GM19324 (cell line): Measurements from ENCODE around the gene CCL19.
"Not testable (repeated sequence)": the region's sequence is repeated elsewhere in the genome, so short reads cannot be mapped to it uniquely, and the experiment has no call there.

Experiments
- ATAC-seq: cut with Tn5 transposase; IDR thresholded peaks from one replicate; pipeline ENCODE4 v1.9.1; 2021; ENCODE audit warnings: mild to moderate bottlenecking, moderate library complexity; ENCODE audit not compliant: unreplicated experiment, low FRiP score

The CCL19 gene

DNA sequence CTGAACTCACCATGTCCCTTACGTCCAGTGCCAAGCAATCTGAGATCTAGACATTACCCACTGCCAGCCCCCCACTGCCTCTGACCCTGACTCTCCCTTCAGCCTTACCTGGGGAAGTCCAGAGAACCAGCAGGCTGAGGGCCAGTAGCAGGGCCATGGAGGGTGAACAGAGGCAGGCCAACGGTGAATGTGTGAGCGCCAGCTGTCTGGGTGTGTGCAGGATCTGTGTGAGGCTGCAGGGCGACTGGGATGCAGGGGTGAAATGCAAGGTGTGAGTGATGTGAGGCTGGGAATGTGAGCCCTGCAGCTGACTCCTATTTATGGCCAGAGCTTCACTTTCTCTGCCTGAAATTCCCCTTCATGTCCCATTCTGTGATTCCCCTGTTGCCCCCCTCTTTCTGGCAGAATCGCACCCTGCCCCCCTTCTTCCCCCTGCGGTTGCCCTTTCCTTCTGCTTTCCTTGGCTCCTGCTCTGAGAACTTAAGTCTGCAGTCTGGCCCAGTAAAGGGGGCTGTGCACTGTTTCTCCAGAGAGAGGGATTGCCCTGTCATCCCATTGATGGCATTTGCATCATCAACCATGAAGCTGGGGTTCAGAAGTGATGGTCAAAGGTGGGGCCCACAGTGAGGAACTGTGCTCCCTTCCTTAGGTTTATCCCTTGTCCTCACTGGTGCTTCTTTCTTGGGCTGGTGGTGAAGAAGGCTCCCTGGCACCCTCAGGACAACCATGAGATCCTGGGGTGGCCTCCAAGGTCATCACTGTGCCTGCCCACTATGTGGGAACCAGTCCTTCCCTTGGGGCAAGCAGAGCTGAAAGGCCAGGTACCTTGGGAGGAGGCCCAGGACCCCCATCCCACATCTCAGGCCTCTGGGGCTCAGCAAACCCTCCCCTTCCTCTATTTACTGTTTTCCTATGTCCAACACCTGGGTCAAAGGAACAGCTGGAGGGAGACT, at the start of gene CCL19:
Gene CCL19, minus strand, starts transcription at position 294 of the 953 bp plus-strand sequence. Its CDS starts 137 bp downstream, at position 157.
- no peak for ATAC-seq

DNA sequence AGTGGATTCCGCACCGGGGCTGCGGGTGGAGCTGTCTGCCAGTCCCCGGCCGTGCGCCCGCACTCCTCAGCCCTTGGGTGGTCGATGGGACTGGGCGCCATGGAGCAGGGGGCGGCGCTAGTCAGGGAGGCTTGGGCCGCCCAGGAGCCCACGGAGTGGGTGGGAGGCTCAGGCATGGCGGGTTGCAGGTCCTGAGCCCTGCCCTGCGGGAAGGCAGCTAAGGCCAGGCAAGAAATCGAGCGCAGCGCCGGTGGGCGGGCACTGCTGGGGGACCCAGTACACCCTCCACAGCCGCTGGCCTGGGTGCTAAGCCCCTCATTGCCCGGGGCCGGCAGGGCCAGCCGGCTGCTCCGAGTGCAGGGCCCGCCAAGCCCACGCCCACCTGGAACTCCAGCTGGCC, 49.1 kb upstream of the CCL19 start:
- not testable (repeated sequence) for ATAC-seq

DNA sequence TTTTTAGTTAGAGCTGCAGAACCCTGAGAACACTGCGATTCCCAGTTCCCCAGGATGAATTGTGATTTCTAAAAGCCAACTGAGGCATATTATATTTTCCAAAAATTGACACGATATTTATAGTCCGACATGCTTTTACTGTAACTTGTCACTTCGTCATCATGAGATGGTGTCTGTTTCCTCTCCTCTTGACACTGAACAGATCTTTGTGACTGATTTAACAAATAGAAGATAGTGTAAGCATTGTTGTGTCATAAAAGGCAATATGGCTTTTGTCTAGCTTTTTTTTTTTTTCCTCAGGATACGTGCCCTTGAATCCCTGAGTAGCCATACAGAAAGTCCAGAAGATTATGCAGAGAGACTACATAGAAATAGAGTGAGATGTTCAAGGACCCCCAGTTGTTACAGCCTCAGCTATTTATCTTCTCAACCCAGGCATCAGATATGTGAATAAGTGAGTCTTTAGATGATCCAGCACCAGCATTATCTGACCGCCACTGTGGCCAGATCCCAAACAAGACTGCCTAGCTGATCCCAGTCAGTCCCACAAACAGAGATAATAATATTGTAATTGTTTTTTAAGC, 46.7 kb upstream of the CCL19 start:
- no peak for ATAC-seq

- no peak for ATAC-seq
Measured at GRCh38 chr9:34734720-34735119, 43.6 kb upstream of the CCL19 start.

- no peak for ATAC-seq
Measured at GRCh38 chr9:34732886-34733285, 41.8 kb upstream of the CCL19 start.

DNA sequence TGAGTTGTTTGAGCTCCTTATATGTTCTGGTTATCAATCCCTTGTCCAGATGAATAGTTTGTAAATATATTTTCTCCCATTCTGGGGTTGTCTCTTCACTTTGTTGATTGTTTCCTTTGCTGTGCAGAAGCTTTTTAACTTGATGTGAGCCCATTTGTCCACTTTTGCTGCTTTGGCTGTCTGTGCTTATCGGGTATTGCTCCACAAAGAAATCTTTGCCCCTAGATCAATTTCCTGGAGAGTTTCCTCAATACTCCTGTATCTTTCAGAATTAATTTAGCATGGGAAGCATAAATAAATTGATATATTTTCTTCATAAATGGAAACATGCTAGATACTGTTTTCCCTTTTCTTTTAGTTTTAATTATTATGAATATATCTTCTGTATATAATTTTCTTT, 41.4 kb upstream of the CCL19 start:
- no peak for ATAC-seq

DNA sequence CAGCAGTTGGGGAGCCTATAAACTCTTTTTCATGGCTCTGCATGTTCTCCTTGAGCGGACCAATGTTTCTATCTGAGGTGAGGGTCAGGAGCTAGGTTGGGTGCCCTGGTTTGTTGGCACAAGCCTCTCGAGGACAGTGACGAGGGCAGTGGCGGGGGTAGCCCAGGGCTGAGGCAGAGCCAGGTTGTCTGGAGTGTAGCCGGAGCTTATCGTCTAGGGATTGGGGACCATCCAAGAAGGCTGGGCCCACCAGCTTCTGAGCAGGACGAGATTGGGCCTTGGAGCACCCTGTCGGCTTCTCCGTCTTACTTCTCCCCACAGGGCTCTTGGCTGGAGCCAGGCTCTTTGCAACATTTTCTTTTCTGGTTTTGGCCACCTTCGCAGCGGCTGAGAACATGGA, 32.1 kb upstream of the CCL19 start:
- no peak for ATAC-seq

DNA sequence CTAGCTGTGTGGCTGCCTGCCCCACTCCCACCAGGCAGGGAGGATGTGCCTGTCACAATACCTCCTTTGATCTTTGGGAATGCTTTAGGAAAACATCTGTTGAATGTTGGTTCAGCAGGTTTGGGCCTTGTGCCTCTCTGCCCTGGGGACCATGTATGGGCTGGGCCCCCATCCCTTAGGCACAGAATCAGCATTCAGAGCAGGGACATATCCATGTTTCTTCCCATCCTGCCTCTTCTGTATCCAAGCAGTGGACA, 28.6 kb upstream of the CCL19 start:
- ATAC-seq = not testable (repeated sequence)

GRCh38 chr9:34719021-34719768, 28.1 kb upstream of the CCL19 start:
- ATAC-seq = no peak

DNA sequence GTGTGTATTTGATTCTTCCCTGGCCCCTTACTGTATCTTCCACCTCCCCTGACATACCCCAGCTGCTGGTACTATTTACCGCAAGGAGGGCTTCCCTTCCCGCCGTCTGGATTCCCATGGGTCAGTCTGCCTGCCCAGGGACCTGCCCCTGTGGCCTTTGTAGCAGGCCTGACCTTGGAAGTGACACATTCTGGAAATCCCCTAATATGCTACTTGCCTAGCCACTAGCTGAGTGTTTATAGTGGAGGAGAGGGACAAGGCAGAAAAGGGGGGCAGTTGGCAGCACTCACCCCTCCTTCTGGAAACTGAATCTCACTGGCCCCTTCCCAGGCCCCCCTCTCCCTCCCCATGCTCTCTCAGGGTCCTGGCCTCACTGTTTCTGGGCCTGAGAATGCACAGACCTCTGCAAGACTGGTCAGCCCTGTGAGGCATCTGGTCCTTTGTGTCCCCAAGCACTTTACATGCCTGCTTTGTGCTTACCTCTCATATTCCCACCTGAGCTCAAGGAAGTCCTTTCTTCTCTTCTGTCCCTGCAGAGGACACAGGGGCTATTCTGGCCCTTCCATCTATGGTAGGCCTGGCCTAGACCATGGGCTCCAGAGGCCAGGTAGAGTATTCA, 27.0 kb upstream of the CCL19 start:
- no peak for ATAC-seq

- no peak for ATAC-seq
Measured at GRCh38 chr9:34716711-34717110, 25.6 kb upstream of the CCL19 start.

DNA sequence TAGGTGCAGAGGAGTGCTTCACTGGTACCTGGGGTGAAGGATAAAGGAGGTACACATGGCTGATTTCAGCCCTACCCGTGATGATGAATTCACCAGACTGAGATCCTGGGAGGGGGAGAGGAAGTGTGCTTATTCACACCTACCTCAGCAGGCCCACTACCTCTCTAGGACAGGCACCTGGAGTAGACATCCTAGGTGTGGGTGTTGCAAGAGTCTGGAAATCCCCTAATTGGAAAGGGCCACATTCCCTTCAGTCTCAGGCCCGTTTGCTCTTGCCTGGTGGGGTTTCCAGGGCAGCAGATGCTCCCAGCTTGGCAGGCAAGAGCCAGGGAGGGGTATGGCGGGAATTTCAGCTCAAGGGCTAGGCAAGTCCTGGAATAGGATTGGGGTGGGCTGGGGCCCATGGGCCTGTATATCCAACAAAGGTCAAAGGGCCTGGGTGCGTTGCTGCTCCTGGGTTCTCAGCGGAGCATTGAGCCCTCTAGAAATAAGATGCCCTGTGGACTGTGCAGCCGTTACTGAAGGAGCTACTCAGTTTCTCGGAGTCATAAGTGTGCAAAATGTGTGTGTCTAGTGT, 24.7 kb upstream of the CCL19 start:
- ATAC-seq = no peak

DNA sequence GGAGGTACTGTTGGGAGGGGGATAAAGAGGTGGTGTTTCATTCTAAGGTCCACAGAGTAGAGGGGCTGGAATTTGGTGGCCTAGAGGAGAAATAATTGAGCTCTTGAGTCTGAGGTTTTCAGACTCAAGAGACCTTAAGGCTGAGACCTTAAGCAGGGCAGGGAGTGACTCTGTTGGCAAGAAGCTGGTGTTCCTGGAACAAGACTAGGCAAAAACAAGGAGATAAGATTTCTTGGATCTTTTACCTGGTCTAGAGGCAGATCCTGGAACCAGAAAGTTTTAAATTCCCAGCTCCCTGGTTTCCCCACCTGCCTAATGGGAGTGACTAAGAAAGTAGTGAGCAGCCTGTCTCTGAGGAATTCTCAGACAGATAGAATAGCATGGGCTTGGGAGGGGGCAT, 22.9 kb upstream of the CCL19 start:
- no peak for ATAC-seq

GRCh38 chr9:34712140-34712539, 21.1 kb upstream of the CCL19 start:
- no peak for ATAC-seq

DNA sequence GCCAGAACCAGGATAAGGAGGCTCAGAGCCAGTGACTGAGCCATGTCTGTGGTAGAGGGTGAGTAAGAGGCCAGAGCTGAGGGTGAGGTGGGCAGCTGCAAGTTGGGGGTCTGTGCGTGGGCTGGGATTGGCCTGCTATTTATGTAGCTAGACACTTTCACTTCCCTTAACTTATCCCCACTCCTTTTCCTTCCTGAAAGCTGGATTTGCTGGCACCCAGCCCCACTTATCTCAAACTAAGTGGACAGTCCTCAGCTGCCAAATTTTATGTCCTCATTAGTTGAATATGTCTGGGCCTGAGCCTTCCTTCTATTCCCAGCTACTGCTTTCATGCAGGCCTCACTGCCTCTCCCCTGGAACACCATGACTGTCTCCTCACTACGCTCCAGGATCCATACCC, 18.9 kb upstream of the CCL19 start, which contains the start of gene CCL21:
Gene CCL21, minus strand, starts transcription at position 114 of the 400 bp plus-strand sequence. Its CDS starts 70 bp downstream, at position 44.
- no peak for ATAC-seq

DNA sequence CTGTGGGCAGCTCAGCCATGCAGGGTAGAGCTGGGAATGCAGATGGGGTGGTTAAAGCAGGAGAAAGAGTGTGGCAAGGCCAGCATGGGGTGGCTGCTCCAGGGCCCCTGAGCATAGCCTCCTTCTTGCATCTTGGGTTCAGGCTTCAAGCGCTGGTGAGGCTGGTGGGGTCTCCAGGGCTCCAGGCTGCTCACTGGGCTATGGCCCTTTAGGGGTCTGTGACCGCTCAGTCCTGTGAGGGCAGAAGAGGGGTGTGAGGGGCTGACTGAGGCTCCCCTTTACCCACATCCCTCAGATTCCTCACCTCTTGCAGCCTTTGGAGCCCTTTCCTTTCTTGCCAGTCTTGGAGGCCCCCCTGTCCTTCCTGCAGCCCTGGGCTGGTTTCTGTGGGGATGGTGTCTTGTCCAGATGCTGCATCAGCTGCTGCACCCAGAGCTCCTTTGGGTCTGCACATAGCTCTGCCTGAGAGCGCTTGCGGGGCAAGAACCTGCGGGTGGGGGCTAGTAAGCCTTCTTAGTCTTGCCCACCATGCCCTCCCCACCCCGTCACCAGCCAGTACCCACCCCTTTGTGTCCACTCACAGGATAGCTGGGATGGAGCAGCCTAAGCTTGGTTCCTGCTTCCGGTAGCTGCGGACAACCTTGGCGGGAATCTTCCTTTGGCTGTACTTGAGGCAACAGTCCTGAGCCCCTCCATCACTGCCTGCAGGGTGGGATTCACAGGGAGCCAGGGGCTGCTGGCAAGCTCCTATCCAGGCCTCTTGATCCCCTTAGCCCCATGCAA, 18.3 kb upstream of the CCL19 start:
- no peak for ATAC-seq

DNA sequence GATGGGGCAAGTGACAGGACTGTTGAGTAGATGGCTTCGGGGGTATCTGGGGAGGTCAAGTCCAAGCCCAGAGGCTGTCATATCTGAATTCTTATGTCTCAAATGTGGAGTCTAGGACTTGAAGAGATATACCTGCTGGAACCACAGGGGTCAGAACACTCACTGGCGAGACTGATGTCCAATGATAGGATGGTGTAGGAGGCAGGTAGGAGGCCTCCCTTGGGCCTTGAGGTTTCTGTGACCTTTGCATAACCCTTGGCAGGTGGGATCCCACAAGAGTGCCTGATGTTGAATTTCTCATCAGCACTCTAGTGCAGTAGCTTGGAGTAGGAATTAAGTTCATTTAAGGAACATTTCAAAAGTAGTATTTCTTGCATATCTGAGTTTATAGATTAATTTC, 16.1 kb upstream of the CCL19 start:
- ATAC-seq = no peak

GRCh38 chr9:34701769-34702736, 11.0 kb upstream of the CCL19 start:
- ATAC-seq = no peak
